Pancreas (tissue), 10 donors: ENCODE measurements around the gene DCST2. TPM values are rescaled to one million over a fixed set of nuclear protein-coding genes. Genes with fewer than 3 reads are reported as not detected.
"Not testable (repeated sequence)": the region's sequence is repeated elsewhere in the genome, so short reads cannot be mapped to it uniquely, and the experiment has no call there.

Source experiments
- ATAC-seq, 4 donors: fragments of 200-7000 bp; cut with Tn5 transposase; one replicate each; pipeline versions ENCODE4 v1.8.0 to v1.9.1; 2020; ENCODE audit warnings: mild to moderate bottlenecking in 4 of 4, moderate library complexity in 4 of 4
- DNase-seq, 6 donors: peaks; one replicate each; pipeline ENCODE4 v3.0.0-alpha.2; 2020
- FAIRE-seq: peaks from 2 replicates; lab custom pipeline; 2012; peaks lifted over from hg19 to GRCh38; lab: Jason Lieb, UNC
- H3K27ac ChIP-seq, 4 donors: fragments of 200-600 bp; sonication (generic); 1 replicate in 3 of 4; 2 replicates in 1 of 4; pipeline versions ENCODE4 v1.5.0 to v1.8.0; 2020
- H3K27me3 ChIP-seq, 4 donors: fragments of 200-600 bp; one replicate each; pipeline ENCODE4 v1.8.0; 2021
- H3K36me3 ChIP-seq, 3 donors: fragments of 200-600 bp; sonication (generic) in 1 of 3; one replicate each; pipeline versions ENCODE4 v1.5.0 to v1.8.0; 2020 to 2021
- H3K4me1 ChIP-seq, 3 donors: fragments of 200-600 bp; one replicate each; pipeline ENCODE4 v1.8.0; 2021
- H3K4me3 ChIP-seq, 4 donors: fragments of 200-600 bp; sonication (generic) in 2 of 4; one replicate each; pipeline versions ENCODE4 v1.5.0 to v1.8.0; 2020 to 2021
- H3K9me3 ChIP-seq, 4 donors: fragments of 200-600 bp; one replicate each; pipeline ENCODE4 v1.8.0; 2021
- CTCF ChIP-seq, 4 donors: fragments of 200-600 bp; sonication (generic) in 3 of 4; IDR thresholded peaks; one replicate each; pipeline versions ENCODE4 v1.5.0 to v1.8.0; 2021; ENCODE audit warnings: antibody characterized with exemption in 4 of 4
- WGBS, 2 donors: extraction: QIAGEN DNeasy Blood & Tissue Kit; methylation state at CpG; one replicate each; pipeline ENCODE4 v1.1.7; 2013; 5-methylcytosine and 5-hydroxymethylcytosine counted together
- intact Hi-C, 3 donors: fragments of 100-400 bp; cut with DNase I; formaldehyde crosslinking; loops; one replicate each; pipeline versions ENCODE4 v1.11.1 to v1.14.2; 2022
- polyA plus RNA-seq, 2 donors: library from polyadenylated mRNA; stranded (reverse); fragments of 200-250 nt; gene quantifications; one replicate each; pipeline ENCODE4 v1.2.3, GENCODE V29; 2013
- total RNA-seq, 6 donors: library from RNA; stranded (reverse); fragmentation: NEBNext Ultra II Directional in 4 of 6; extraction: Animal tissue kit (Norgen Biotek cat#: 25700) in 4 of 6; gene quantifications; one replicate each; pipeline versions ENCODE4 v1.2.1 to v1.2.4, GENCODE V29; 2021 to 2023
- donor health status: healthy with polysubstance abuse.
- donor health status: DM: no; HTN: no; CAD: no; lungs with moderate emphysema.
- donor health status: DM: no; HTN: no; CAD: no.
- donor health status: control.
- donor health status: control.
- donor health status: Bipolar disorder and iron deficiency.
- donor health status: DM: yes; HTN: yes; CAD: no.
- donor health status: DM: no; HTN: no; CAD: no.
- donor health status: DM: no; HTN: no; CAD: no.
- donor health status: DM: yes; HTN: yes; CAD: no.

Gene DCST2
- total and polyA plus RNA-seq, 8 donors: 0.12 to 5.1 (median 0.51) TPM

- H3K4me3 ChIP-seq: no peak overlapping the region
- DNase-seq: no peak
- no peaks in the 10 kb centered on the region for H3K36me3 ChIP-seq
- H3K27ac ChIP-seq: no peak overlapping the region
- WGBS, 2 donors: 73 to 74% methylated on average over 13 to 16 of the region's 16 CpGs
- no peaks in the 10 kb centered on the region for H3K27me3 ChIP-seq
- TF ChIP-seq CTCF (IDR thresholded peaks at IDR 0.05): no peak
- FAIRE-seq: no peak
- intact Hi-C loops: no loop called here
- ATAC-seq: no peak
- H3K9me3 ChIP-seq: no peaks in the 10 kb centered on the region
- peaks cover 3 to 19% (median 6%) of the 10 kb centered on the region in 3 donors for H3K4me1 ChIP-seq
Observed at GRCh38 chr1:154998201-154998780, 35.3 kb downstream of the DCST2 start.

GRCh38 chr1:154996966-154997701, 36.4 kb downstream of the DCST2 start:
- Histone ChIP-seq H3K36me3 (no peaks in the 10 kb centered on the region), H3K4me1 (peaks cover 3 to 19% (median 6%) of the 10 kb centered on the region in 3 donors), H3K9me3 (no peaks in the 10 kb centered on the region), H3K27ac (no peak overlapping the region), H3K4me3 (no peak overlapping the region), H3K27me3 (no peaks in the 10 kb centered on the region)
- DNase-seq: peak in 1 of 6 donors; percentile 13
- TF ChIP-seq CTCF (IDR thresholded peaks at IDR 0.05): no peak
- no peak for ATAC-seq
- 83 to 84% methylated on average over 15 of the region's 15 CpGs for WGBS, 2 donors
- FAIRE-seq: no peak
- intact Hi-C loops: no loop called here

- intact Hi-C loops, H3K36me3 ChIP-seq, H3K27ac ChIP-seq, FAIRE-seq, H3K9me3 ChIP-seq, H3K4me3 ChIP-seq, H3K27me3 ChIP-seq: not testable (repeated sequence)
- DNase-seq (peak in 2 of 6 donors; percentile 66 to 68), ATAC-seq (peak in 3 of 4 donors; percentile 31 to 40 (median 39))
- peaks cover 3 to 19% (median 6%) of the 10 kb centered on the region in 3 donors for H3K4me1 ChIP-seq
- WGBS, 2 donors: 50 to 53% methylated on average over 10 to 11 of the region's 13 CpGs
Observed at GRCh38 chr1:154995301-154995983, 38.1 kb downstream of the DCST2 start.

GRCh38 chr1:154994591-154994990, 39.0 kb downstream of the DCST2 start:
- DNase-seq (peak in 2 of 6 donors; percentile 11 to 35), FAIRE-seq (no peak)
- 43 to 46% methylated on average over 3 of the region's 3 CpGs for WGBS, 2 donors

More at GRCh38 chr1:154994591-154994990, 39.0 kb downstream of the DCST2 start:
- intact Hi-C loops: no loop called here
- no peak overlapping the region for H3K4me3 ChIP-seq
- TF ChIP-seq CTCF (IDR thresholded peaks at IDR 0.05): no peak
- no peak overlapping the region for H3K27ac ChIP-seq
- H3K27me3 ChIP-seq: no peaks in the 10 kb centered on the region
- no peaks in the 10 kb centered on the region for H3K9me3 ChIP-seq
- peaks cover 0 to 14% (median 2%) of the 10 kb centered on the region in 3 donors for H3K4me1 ChIP-seq
- no peaks in the 10 kb centered on the region for H3K36me3 ChIP-seq
- ATAC-seq: peak in 1 of 4 donors; percentile 14
